Measurements from ENCODE around the gene PCDHA9. TPM values are rescaled to one million over a fixed set of nuclear protein-coding genes. Genes with fewer than 3 reads are reported as not detected.
"Not testable (repeated sequence)": the region's sequence is repeated elsewhere in the genome, so short reads cannot be mapped to it uniquely, and the experiment has no call there.

PCDHA9 gene
- polyA plus RNA-seq, 3 donors from 2014 or later = not detected

DNA sequence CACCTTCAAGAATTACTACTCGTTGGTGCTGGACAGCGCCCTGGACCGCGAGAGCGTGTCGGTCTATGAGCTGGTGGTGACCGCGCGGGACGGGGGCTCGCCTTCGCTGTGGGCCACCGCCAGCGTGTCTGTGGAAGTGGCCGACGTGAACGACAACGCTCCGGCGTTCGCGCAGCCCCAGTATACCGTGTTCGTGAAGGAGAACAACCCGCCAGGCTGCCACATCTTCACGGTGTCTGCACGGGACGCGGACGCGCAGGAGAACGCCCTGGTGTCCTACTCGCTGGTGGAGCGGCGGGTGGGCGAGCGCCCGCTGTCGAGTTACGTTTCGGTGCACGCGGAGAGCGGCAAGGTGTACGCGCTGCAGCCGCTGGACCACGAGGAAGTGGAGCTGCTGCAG is 25.2 kb upstream of the PCDHA9 start:
- H3K4me1 Mint-ChIP-seq, H3K27ac Mint-ChIP-seq, H3K36me3 Mint-ChIP-seq, H3K4me3 Mint-ChIP-seq, DNase-seq: not testable (repeated sequence)
- peaks cover 3 to 39% (median 18%) of the 10 kb centered on the region in 6 donors for H3K9me3 Mint-ChIP-seq
- peaks cover 7 to 15% (median 14%) of the 10 kb centered on the region in 3 donors for H3K27me3 Mint-ChIP-seq (ENCODE audit: low read depth in 3 of 3)

DNA sequence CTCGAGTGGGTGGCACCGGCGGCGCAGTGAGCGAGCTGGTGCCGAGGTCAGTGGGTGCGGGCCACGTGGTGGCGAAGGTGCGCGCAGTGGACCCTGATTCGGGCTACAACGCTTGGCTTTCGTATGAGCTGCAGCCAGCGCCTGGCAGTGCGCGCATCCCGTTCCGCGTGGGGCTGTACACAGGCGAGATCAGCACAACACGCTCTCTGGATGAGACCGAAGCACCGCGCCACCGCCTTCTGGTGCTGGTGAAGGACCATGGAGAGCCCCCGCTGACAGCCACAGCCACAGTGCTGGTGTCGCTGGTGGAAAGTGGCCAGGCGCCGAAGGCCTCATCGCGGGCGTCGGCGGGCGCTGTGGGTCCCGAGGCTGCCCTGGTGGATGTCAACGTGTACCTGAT is 24.7 kb upstream of the PCDHA9 start:
- Mint-ChIP-seq H3K9me3 (peaks cover 2 to 44% (median 20%) of the 10 kb centered on the region in 6 donors), H3K4me1 (no peaks in the 10 kb centered on the region), H3K36me3 (peaks cover 0 to 6% (median 0%) of the 10 kb centered on the region in 3 donors), H3K27me3 (ENCODE audit: low read depth in 3 of 3) (peaks cover 9 to 14% (median 13%) of the 10 kb centered on the region in 3 donors), H3K4me3 (no peak overlapping the region), H3K27ac (no peak overlapping the region)
- no peak for DNase-seq

DNA sequence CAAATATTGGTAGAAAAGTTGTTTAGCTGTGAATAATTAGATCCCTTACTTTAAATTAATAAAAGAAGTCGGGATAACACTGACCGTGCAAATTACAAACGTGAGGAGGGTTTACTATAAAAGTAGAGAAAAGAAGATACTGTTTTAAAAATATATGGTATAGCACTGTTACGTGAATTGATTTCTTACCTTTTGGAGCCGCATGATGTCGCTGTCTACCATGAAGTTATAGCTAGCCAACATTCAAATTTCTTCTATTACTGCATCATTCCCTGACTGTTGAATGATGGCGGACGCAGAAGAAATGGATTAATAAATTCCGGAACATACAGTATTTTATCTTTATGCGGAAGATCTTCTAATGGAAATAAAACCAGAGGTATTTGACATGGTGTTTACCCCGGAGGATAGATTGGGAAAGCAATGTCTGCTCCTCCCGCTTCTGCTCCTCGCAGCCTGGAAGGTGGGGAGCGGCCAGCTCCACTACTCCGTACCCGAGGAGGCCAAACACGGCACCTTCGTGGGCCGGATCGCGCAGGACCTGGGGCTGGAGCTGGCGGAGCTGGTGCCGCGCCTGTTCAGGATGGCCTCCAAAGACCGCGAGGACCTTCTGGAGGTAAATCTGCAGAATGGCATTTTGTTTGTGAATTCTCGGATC is 20.3 kb upstream of the PCDHA9 start, which contains the start of gene PCDHA6:
PCDHA6 (plus strand) TSS at position 257 of the 658 bp plus-strand sequence; CDS start at position 389, 132 bp downstream.
- DNase-seq = no peak
- Mint-ChIP-seq H3K27me3 (ENCODE audit: low read depth in 3 of 3) (peaks cover 12 to 25% (median 19%) of the 10 kb centered on the region in 3 donors), H3K9me3 (peaks cover 7 to 60% (median 33%) of the 10 kb centered on the region in 6 donors), H3K4me1 (no peaks in the 10 kb centered on the region), H3K36me3 (peaks cover 0 to 13% (median 0%) of the 10 kb centered on the region in 3 donors), H3K27ac (no peak within 1 kb of the TSS), H3K4me3 (no peak within 1 kb of the TSS)

DNA sequence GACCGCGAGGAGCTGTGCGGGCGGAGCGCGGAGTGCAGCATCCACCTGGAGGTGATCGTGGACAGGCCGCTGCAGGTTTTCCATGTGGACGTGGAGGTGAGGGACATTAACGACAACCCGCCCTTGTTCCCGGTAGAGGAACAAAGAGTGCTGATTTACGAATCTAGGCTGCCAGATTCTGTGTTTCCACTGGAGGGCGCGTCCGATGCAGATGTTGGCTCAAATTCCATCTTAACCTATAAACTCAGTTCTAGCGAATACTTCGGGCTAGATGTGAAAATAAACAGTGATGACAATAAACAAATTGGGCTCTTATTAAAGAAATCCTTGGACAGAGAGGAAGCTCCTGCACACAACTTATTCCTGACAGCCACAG is 19.8 kb upstream of the PCDHA9 start:
- no peak for DNase-seq
- H3K4me3 Mint-ChIP-seq = no peak overlapping the region
- H3K36me3 Mint-ChIP-seq = peaks cover 0 to 14% (median 0%) of the 10 kb centered on the region in 3 donors
- H3K4me1 Mint-ChIP-seq = no peaks in the 10 kb centered on the region
- peaks cover 12 to 25% (median 21%) of the 10 kb centered on the region in 3 donors for H3K27me3 Mint-ChIP-seq (ENCODE audit: low read depth in 3 of 3)
- H3K9me3 Mint-ChIP-seq = peaks cover 7 to 64% (median 37%) of the 10 kb centered on the region in 6 donors
- H3K27ac Mint-ChIP-seq = no peak overlapping the region

DNA sequence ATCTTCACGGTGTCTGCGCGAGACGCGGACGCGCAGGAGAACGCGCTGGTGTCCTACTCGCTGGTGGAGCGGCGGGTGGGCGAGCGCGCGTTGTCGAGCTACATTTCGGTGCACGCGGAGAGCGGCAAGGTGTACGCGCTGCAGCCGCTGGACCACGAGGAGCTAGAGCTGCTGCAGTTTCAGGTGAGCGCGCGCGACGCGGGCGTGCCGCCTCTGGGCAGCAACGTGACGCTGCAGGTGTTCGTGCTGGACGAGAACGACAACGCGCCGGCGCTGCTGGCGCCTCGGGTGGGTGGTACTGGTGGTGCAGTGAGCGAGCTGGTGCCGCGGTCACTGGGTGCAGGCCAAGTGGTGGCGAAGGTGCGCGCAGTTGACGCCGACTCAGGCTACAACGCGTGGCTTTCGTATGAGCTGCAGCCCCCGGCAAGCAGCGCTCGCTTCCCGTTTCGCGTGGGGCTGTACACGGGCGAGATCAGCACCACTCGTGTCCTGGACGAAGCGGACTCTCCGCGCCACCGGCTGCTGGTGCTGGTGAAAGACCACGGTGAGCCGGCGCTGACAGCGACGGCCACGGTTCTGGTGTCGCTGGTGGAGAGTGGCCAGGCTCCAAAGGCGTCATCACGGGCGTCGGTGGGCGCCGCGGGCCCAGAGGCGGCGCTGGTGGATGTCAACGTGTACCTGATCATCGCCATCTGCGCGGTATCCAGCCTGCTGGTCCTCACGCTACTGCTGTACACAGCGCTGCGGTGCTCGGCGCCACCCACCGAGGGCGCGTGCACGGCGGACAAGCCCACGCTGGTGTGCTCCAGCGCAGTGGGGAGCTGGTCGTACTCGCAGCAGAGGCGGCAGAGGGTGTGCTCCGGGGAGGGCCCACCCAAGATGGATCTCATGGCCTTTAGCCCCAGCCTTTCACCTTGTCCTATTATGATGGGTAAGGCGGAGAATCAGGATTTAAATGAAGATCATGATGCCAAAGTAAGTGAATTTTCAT is 18.4 kb upstream of the PCDHA9 start:
- Mint-ChIP-seq H3K27me3 (ENCODE audit: low read depth in 3 of 3) (peaks cover 15 to 29% (median 25%) of the 10 kb centered on the region in 3 donors), H3K36me3 (peaks cover 0 to 14% (median 0%) of the 10 kb centered on the region in 3 donors), H3K9me3 (peaks cover 7 to 66% (median 38%) of the 10 kb centered on the region in 6 donors)
- not testable (repeated sequence) for H3K4me3 Mint-ChIP-seq, H3K4me1 Mint-ChIP-seq, H3K27ac Mint-ChIP-seq, DNase-seq

DNA sequence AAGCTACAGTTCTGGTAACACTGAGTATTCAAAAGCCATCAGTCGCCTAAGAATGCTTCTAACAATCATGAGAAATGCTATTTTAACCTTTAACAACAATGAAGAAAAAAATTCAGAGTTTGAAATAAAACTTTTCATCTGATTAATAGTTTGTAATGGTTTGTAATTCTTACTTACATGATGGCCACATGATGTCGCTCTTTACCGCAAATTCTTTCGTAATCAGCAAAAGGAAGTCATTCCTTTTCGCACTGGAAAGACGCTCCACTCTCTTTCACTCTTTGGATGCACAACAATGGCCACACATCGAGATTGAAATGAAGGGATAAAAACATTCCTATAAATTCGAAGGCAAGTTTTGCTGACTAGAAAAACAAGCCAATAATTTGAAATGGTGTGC is 14.2 kb upstream of the PCDHA9 start, which contains the start of gene PCDHA7:
PCDHA7 (plus strand) TSS at position 277 of the 400 bp plus-strand sequence; CDS start at position 392, 115 bp downstream.
- Mint-ChIP-seq H3K4me3 (peak within 1 kb of the TSS in 1 of 5 donors; percentile 15), H3K27me3 (ENCODE audit: low read depth in 3 of 3) (peaks cover 2 to 20% (median 15%) of the 10 kb centered on the region in 3 donors)

DNA sequence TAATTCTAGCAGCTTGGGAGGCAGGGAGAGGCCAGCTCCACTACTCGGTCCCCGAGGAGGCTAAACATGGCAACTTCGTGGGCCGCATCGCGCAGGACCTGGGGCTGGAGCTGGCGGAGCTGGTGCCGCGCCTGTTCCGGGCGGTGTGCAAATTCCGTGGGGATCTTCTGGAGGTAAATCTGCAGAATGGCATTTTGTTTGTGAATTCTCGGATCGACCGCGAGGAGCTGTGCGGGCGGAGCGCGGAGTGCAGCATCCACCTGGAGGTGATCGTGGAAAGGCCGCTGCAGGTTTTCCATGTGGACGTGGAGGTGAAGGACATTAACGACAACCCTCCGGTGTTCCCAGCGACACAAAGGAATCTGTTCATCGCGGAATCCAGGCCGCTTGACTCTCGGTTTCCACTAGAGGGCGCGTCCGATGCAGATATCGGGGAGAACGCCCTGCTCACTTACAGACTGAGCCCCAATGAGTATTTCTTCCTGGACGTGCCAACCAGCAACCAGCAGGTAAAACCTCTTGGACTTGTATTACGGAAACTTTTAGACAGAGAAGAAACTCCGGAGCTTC is 13.7 kb upstream of the PCDHA9 start:
- H3K27me3 Mint-ChIP-seq (ENCODE audit: low read depth in 3 of 3) = peaks cover 2 to 20% (median 14%) of the 10 kb centered on the region in 3 donors
- peak overlapping the region in 1 of 5 donors; percentile 15 for H3K4me3 Mint-ChIP-seq
- not testable (repeated sequence) for DNase-seq, H3K27ac Mint-ChIP-seq, H3K36me3 Mint-ChIP-seq, H3K4me1 Mint-ChIP-seq
- peaks cover 4 to 40% (median 21%) of the 10 kb centered on the region in 6 donors for H3K9me3 Mint-ChIP-seq

More for the DNA sequence above, 14.2 kb upstream of the PCDHA9 start, which contains the start of gene PCDHA7:
- Mint-ChIP-seq H3K4me1 (no peaks in the 10 kb centered on the region), H3K36me3 (peaks cover 0 to 5% (median 0%) of the 10 kb centered on the region in 3 donors), H3K9me3 (peaks cover 6 to 41% (median 23%) of the 10 kb centered on the region in 6 donors), H3K27ac (no peak within 1 kb of the TSS)
- no peak for DNase-seq

DNA sequence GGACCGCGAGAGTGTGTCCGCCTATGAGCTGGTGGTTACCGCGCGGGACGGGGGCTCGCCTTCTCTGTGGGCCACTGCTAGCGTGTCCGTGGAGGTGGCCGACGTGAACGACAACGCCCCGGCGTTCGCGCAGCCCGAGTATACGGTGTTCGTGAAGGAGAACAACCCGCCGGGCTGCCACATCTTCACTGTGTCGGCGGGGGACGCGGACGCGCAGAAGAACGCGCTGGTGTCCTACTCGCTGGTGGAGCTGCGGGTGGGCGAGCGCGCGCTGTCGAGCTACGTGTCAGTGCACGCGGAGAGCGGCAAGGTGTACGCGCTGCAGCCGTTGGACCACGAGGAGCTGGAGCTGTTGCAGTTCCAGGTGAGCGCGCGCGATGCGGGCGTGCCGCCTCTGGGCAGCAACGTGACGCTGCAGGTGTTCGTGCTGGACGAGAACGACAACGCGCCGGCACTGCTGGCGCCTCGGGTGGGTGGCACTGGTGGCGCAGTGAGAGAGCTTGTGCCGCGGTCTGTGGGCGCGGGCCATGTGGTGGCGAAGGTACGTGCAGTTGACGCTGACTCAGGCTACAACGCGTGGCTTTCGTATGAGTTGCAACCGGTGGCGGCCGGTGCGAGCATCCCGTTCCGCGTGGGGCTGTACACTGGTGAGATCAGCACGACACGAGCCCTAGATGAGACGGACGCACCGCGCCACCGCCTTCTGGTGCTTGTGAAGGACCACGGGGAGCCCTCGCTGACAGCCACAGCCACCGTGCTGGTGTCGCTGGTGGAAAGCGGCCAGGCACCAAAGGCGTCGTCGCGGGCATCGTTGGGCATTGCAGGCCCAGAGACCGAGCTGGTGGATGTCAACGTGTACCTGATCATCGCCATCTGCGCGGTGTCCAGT is 12.3 kb upstream of the PCDHA9 start:
- H3K4me3 Mint-ChIP-seq = no peak overlapping the region
- H3K27me3 Mint-ChIP-seq (ENCODE audit: low read depth in 3 of 3) = peaks cover 10 to 17% (median 14%) of the 10 kb centered on the region in 3 donors
- H3K27ac Mint-ChIP-seq = no peak overlapping the region
- H3K9me3 Mint-ChIP-seq = peaks cover 9 to 44% (median 22%) of the 10 kb centered on the region in 6 donors
- peaks cover 0 to 5% (median 0%) of the 10 kb centered on the region in 3 donors for H3K36me3 Mint-ChIP-seq
- DNase-seq = no peak
- no peaks in the 10 kb centered on the region for H3K4me1 Mint-ChIP-seq

DNA sequence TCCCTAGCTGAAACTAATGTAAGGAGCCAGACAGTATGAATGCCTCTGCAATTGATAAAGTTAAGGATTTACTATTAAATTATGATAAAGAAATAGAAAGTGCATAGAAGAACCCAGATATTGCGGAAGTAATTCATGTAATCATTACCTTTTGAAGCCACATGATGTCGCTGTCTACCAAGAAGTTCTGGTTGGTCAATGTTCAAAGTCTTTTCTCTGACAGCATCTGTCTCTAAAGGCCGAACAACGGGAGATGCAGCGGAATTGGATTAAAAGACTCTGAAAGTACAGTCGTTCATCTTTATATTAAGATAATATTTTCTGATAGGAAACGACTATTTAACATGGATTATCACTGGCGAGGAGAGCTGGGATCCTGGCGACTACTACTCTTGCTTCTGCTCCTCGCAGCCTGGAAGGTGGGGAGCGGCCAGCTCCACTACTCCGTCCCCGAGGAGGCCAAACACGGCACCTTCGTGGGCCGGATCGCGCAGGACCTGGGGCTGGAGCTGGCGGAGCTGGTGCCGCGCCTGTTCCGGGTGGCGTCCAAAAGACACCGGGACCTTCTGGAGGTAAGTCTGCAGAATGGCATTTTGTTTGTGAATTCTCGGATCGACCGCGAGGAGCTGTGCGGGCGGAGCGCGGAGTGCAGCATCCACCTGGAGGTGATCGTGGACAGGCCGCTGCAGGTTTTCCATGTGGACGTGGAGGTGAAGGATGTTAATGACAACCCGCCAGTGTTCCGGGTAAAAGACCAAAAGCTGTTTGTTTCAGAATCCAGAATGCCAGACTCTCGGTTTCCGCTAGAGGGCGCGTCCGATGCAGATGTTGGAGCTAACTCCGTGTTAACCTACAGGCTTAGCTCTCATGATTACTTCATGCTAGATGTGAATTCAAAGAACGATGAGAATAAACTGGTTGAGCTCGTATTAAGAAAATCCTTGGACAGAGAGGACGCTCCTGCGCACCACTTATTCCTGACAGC is 6.9 kb upstream of the PCDHA9 start, which contains the start of gene PCDHA8:
PCDHA8 (plus strand) TSS at position 210 of the 985 bp plus-strand sequence; CDS start at position 345, 135 bp downstream.
- Mint-ChIP-seq H3K9me3 (peaks cover 9 to 29% (median 18%) of the 10 kb centered on the region in 6 donors), H3K4me1 (peaks cover 0 to 2% of the 10 kb centered on the region in 2 donors), H3K27ac (no peak within 1 kb of the TSS), H3K36me3 (peaks cover 0 to 3% (median 0%) of the 10 kb centered on the region in 3 donors), H3K27me3 (ENCODE audit: low read depth in 3 of 3) (peaks cover 0 to 8% (median 8%) of the 10 kb centered on the region in 3 donors), H3K4me3 (peak within 1 kb of the TSS in 1 of 5 donors; percentile 41)
- no peak for DNase-seq

DNA sequence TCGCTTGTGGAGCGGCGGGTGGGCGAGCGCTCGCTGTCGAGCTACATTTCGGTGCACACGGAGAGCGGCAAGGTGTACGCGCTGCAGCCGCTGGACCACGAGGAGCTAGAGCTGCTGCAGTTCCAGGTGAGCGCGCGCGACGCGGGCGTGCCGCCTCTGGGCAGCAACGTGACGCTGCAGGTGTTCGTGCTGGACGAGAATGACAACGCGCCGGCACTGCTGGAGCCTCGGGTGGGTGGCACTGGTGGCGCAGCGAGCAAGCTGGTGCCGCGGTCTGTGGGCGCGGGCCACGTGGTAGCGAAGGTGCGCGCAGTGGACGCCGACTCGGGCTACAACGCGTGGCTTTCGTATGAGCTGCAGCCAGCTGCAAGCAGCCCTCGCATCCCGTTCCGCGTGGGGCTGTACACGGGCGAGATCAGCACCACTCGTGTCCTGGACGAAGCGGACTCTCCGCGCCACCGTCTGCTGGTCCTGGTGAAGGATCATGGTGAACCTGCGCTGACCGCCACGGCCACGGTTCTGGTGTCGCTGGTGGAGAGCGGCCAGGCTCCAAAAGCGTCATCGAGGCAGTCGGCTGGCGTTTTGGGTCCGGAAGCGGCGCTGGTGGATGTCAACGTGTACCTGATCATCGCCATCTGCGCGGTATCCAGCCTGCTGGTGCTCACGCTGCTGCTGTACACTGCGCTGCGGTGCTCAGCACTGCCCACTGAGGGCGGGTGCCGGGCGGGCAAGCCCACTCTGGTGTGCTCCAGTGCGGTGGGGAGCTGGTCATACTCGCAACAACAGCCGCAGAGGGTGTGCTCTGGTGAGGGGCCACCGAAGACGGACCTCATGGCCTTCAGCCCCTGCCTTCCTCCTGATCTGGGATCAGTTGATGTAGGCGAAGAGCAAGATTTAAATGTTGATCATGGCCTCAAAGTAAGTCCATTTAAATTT is 5.1 kb upstream of the PCDHA9 start:
- H3K27me3 Mint-ChIP-seq (ENCODE audit: low read depth in 3 of 3) = peaks cover 5 to 8% (median 6%) of the 10 kb centered on the region in 3 donors
- H3K4me3 Mint-ChIP-seq = no peak overlapping the region
- DNase-seq = no peak
- H3K27ac Mint-ChIP-seq = no peak overlapping the region
- peaks cover 0 to 2% of the 10 kb centered on the region in 2 donors for H3K4me1 Mint-ChIP-seq
- peaks cover 11 to 31% (median 20%) of the 10 kb centered on the region in 6 donors for H3K9me3 Mint-ChIP-seq
- H3K36me3 Mint-ChIP-seq = peaks cover 0 to 3% (median 0%) of the 10 kb centered on the region in 3 donors
